Measurements from ENCODE around the gene EEF1AKMT3.
A peak's percentile ranks its signal among the peaks of the same experiment; 100 is the strongest.

Gene EEF1AKMT3

GRCh38 chr12:57803319-57803893 lies 31.0 kb downstream of the EEF1AKMT3 start:
- peaks cover 19 to 78% (median 63%) of the 10 kb centered on the region in 3 donors for H3K36me3 ChIP-seq
- no peak for DNase-seq
- no peak overlapping the region for H3K4me3 ChIP-seq
- H3K27ac ChIP-seq, result peak overlapping the region; percentile 23 to 64
- intact Hi-C loops (cut with DNase I; ENCODE audit: low total_unique reads), result loop anchor here (5.0 kb wide), 1 partner anchor 104 kb away; no protein-coding TSS in a partner anchor
- peaks cover 0 to 6% (median 4%) of the 10 kb centered on the region in 4 donors for H3K4me1 ChIP-seq
- no peaks in the 10 kb centered on the region for H3K27me3 ChIP-seq
- no peaks in the 10 kb centered on the region for H3K9me3 ChIP-seq
- TF ChIP-seq CTCF (IDR thresholded peaks at IDR 0.05), result peak; percentile 77 to 82

- Histone ChIP-seq H3K36me3 (peaks cover 22 to 79% (median 57%) of the 10 kb centered on the region in 3 donors), H3K27ac (no peak overlapping the region)
- TF ChIP-seq CTCF (IDR thresholded peaks at IDR 0.05), result no peak
Measured at GRCh38 chr12:57806677-57807076, 34.3 kb downstream of the EEF1AKMT3 start.

GRCh38 chr12:57807285-57807684 lies 34.9 kb downstream of the EEF1AKMT3 start:
- no peak for TF ChIP-seq CTCF (IDR thresholded peaks at IDR 0.05)
- intact Hi-C loops (cut with DNase I; ENCODE audit: low total_unique reads), result no loop called here
- no peaks in the 10 kb centered on the region for H3K27me3 ChIP-seq
- DNase-seq, result no peak
- H3K9me3 ChIP-seq, result no peaks in the 10 kb centered on the region
- no peak overlapping the region for H3K27ac ChIP-seq
- peaks cover 0 to 6% (median 4%) of the 10 kb centered on the region in 4 donors for H3K4me1 ChIP-seq
- H3K36me3 ChIP-seq, result peaks cover 19 to 79% (median 51%) of the 10 kb centered on the region in 3 donors
- H3K4me3 ChIP-seq, result no peak overlapping the region

More at GRCh38 chr12:57806677-57807076, 34.3 kb downstream of the EEF1AKMT3 start:
- Histone ChIP-seq H3K4me1 (peaks cover 0 to 6% (median 4%) of the 10 kb centered on the region in 4 donors), H3K4me3 (no peak overlapping the region), H3K9me3 (no peaks in the 10 kb centered on the region), H3K27me3 (no peaks in the 10 kb centered on the region)
- no peak for DNase-seq
- intact Hi-C loops (cut with DNase I; ENCODE audit: low total_unique reads), result no loop called here

- no peak overlapping the region for H3K4me3 ChIP-seq
- H3K9me3 ChIP-seq, result no peaks in the 10 kb centered on the region
- H3K27ac ChIP-seq, result no peak overlapping the region
- no peaks in the 10 kb centered on the region for H3K27me3 ChIP-seq
- no peak for DNase-seq
- peaks cover 0 to 5% (median 3%) of the 10 kb centered on the region in 4 donors for H3K4me1 ChIP-seq
- H3K36me3 ChIP-seq, result peaks cover 13 to 81% (median 50%) of the 10 kb centered on the region in 3 donors
- intact Hi-C loops (cut with DNase I; ENCODE audit: low total_unique reads), result no loop called here
- no peak for TF ChIP-seq CTCF (IDR thresholded peaks at IDR 0.05)
Measured at GRCh38 chr12:57808351-57808750, 35.9 kb downstream of the EEF1AKMT3 start.

GRCh38 chr12:57809425-57809824 lies 37.0 kb downstream of the EEF1AKMT3 start:
- Histone ChIP-seq H3K9me3 (no peaks in the 10 kb centered on the region), H3K27me3 (no peaks in the 10 kb centered on the region), H3K36me3 (peaks cover 10 to 84% (median 50%) of the 10 kb centered on the region in 3 donors), H3K4me1 (peaks cover 0 to 11% (median 7%) of the 10 kb centered on the region in 4 donors), H3K4me3 (no peak overlapping the region), H3K27ac (no peak overlapping the region)
- intact Hi-C loops (cut with DNase I; ENCODE audit: low total_unique reads), result no loop called here
- no peak for TF ChIP-seq CTCF (IDR thresholded peaks at IDR 0.05)
- no peak for DNase-seq
